Activated effector memory CD4-positive, alpha-beta T cell treated with Interleukin-2 at 50 U/mL for 16 hours (primary cell): ENCODE data around the gene ZBTB21.

ENCODE experiments used
- DNase-seq: peaks from one replicate; pipeline ENCODE4 v3.0.0-alpha.2; 2020

ZBTB21 gene

GRCh38 chr21:41948901-41949300 is 61.3 kb downstream of the ZBTB21 start:
- DNase-seq: no peak

- no peak for DNase-seq
Observed at GRCh38 chr21:41948078-41948895, 61.9 kb downstream of the ZBTB21 start.

GRCh38 chr21:41945982-41946381 is 64.2 kb downstream of the ZBTB21 start:
- DNase-seq: no peak

GRCh38 chr21:41943851-41944250 is 66.3 kb downstream of the ZBTB21 start:
- no peak for DNase-seq

GRCh38 chr21:41942457-41942856 is 67.7 kb downstream of the ZBTB21 start:
- no peak for DNase-seq

GRCh38 chr21:41941941-41942340 is 68.2 kb downstream of the ZBTB21 start:
- no peak for DNase-seq

GRCh38 chr21:41940431-41940830 is 69.7 kb downstream of the ZBTB21 start:
- DNase-seq: no peak

- no peak for DNase-seq
Observed at GRCh38 chr21:41939391-41939790, 70.8 kb downstream of the ZBTB21 start.
